Astrocyte of the cerebellum (primary cell): Measurements from ENCODE around the gene TBX4.

Experiments
- DNase-seq: peaks from one replicate; pipeline ENCODE4 v3.0.0-alpha.2; 2011; ENCODE audit warnings: low read depth
- H3K4me3 ChIP-seq: 2 replicates; pipeline ENCODE4 v1.5.1; 2011; ENCODE audit warnings: mild to moderate bottlenecking, low read depth, low read length, moderate library complexity
- CTCF ChIP-seq: IDR thresholded peaks from 2 replicates; pipeline ENCODE4 v1.5.1; 2012; ENCODE audit warnings: low read length, low read depth, moderate library complexity, mild to moderate bottlenecking; ENCODE audit errors: missing control alignments
- in situ Hi-C: cut with HindIII; loops from 2 replicates; pipeline ENCODE4 v1.10.0; 2017; ENCODE audit warnings: low sequenced_read_pairs

TBX4 gene

DNA sequence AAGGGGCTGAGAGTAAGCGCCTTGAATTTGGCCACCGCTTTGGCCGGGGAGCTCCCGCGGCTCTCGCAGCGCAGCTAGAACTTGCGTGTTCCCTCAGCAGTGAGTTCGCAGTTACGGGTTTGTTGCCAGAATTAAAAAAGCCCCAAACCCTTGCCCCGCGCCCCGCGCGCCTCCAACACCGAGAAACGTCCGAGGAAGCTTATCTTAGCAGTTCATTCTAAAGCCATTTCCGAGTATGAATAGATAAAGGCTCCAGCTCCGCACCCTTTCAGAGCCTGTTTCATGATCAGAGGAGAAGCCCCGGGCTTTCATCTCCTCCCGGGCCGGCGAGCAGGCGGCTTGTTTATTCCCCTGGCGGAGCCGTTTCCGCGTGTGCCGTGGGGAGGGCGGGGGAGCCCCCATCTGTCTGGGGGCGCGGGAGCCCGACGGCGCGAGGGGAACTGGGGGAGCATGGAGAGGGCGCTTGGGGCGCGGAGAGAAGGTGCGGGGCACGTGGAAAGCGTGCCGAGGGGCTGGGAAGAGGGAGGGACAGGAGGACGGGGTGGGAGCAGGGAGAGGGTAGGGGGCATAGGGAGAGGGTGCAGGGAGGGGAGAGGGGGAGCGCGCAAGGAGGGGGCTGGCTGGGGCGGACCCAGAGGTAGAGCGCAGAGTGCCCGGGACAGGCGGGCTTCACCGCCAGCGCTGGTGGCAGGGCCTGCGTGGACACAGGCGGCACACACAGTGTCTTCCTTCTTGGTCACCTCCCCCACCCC, 9.9 kb downstream of the TBX4 start:
- in situ Hi-C loops, result no loop called here
- H3K4me3 ChIP-seq, result peak overlapping the region; percentile 5
- no peak for DNase-seq
- TF ChIP-seq CTCF, result no peak

GRCh38 chr17:61462719-61463315, 10.6 kb downstream of the TBX4 start:
- in situ Hi-C loops, result no loop called here
- H3K4me3 ChIP-seq, result no peak overlapping the region
- no peak for DNase-seq
- no peak for TF ChIP-seq CTCF

GRCh38 chr17:61463316-61464129, 11.3 kb downstream of the TBX4 start:
- peak; percentile 16 for TF ChIP-seq CTCF
- no peak for DNase-seq
- H3K4me3 ChIP-seq, result no peak overlapping the region
- in situ Hi-C loops, result no loop called here

DNA sequence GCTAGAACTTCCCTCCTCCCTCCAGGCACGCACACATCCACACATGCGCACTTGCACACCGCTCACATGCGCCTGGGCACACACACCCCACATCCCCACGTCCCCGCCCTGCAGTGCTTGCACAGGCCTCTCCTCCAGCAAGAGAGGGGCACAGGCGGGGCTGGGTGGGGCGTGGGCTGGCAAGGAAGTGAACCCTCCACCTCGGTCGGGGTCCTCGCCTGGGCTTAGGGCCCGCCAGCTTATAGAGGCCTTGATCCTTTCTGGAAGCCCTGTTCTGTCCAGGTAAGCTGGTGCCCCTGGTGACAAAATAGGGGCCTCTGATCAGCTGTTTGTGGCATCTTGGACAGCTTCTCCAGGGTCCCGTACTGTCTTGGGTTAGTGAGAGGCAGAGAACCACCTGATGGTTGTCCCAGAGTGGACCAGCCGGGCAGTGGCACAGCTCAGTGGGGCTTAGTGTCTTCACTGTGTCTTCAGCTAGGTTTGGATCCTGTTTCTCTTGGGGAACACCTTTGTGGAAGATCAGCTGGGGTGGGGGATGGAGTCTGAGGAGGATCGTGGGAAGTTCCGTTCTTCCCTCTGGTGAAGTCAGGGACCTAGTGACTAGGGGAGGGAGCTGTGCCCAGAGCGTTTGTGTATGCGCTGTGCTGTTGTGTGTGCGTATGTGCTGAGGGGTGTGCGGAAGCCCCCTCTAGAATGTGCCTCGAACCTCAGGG, 12.1 kb downstream of the TBX4 start:
- DNase-seq, result no peak
- H3K4me3 ChIP-seq, result no peak overlapping the region
- TF ChIP-seq CTCF, result no peak
- in situ Hi-C loops, result no loop called here

GRCh38 chr17:61464843-61465180, 12.6 kb downstream of the TBX4 start:
- no peak for DNase-seq
- in situ Hi-C loops, result no loop called here
- TF ChIP-seq CTCF, result no peak
- H3K4me3 ChIP-seq, result no peak overlapping the region

- no peak overlapping the region for H3K4me3 ChIP-seq
- in situ Hi-C loops, result no loop called here
- DNase-seq, result no peak
- no peak for TF ChIP-seq CTCF
These were observed 13.5 kb downstream of the TBX4 start for GRCh38 chr17:61465550-61466237.
